D721Med (cell line): ENCODE data around the gene AUTS2.

ENCODE experiments used
- DNase-seq: peaks from one replicate; pipeline ENCODE4 v3.0.0; 2011; ENCODE audit warnings: low spot score; ENCODE audit not compliant: insufficient read length
- FAIRE-seq: peaks from 2 replicates; lab custom pipeline; 2011; peaks lifted over from hg19 to GRCh38; lab: Jason Lieb, UNC
- CTCF ChIP-seq: IDR thresholded peaks from 2 replicates; pipeline ENCODE4 v1.5.1; 2012; ENCODE audit warnings: mild to moderate bottlenecking, control low read depth; ENCODE audit not compliant: insufficient read depth; ENCODE audit errors: missing control alignments

The AUTS2 gene

GRCh38 chr7:69963393-69963792, 365.1 kb downstream of the AUTS2 start:
- no peak for FAIRE-seq
- DNase-seq: no peak
- TF ChIP-seq CTCF: no peak

GRCh38 chr7:69966766-69967591, 368.7 kb downstream of the AUTS2 start:
- TF ChIP-seq CTCF: no peak
- DNase-seq: no peak
- no peak for FAIRE-seq

GRCh38 chr7:69967689-69968450, 369.6 kb downstream of the AUTS2 start:
- FAIRE-seq (no peak), DNase-seq (no peak)
- no peak for TF ChIP-seq CTCF

- FAIRE-seq: no peak
- no peak for TF ChIP-seq CTCF
- no peak for DNase-seq
These were observed 370.8 kb downstream of the AUTS2 start for GRCh38 chr7:69968969-69969556.

- DNase-seq (no peak), FAIRE-seq (no peak)
- no peak for TF ChIP-seq CTCF
These were observed 383.4 kb downstream of the AUTS2 start for GRCh38 chr7:69981646-69982045.

GRCh38 chr7:69982197-69982596, 383.9 kb downstream of the AUTS2 start:
- no peak for FAIRE-seq
- TF ChIP-seq CTCF: no peak
- DNase-seq: no peak
